Measurements from ENCODE around the gene SKOR2. TPM values are rescaled to one million over a fixed set of nuclear protein-coding genes. Genes with fewer than 3 reads are reported as not detected.

SKOR2 gene
- total RNA-seq, 2 experiments from 2014 or later, result not detected

DNA sequence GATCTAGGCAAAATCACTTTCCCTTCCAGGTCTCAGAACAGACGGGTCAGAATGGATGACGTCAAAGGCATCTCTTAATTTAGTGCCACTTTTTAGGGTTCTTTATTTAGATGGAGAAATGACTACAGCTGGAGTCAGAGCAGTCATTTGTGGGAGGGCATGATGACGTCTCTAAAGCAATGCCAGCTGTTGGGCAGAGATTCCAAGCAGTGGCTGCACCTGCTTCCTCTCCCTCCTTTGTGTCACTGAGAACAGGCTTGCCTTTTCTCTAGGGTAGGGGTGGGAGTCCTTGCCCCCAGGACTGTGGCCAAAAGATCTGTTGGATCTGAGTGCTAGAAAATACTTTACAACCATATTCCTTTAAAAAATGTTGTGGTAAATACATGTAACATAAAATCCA lies 28.7 kb upstream of the SKOR2 start:
- H3K36me3 Mint-ChIP-seq (ENCODE audit: low read depth), result no peaks in the 10 kb centered on the region
- no peak overlapping the region for H3K27ac ChIP-seq (ENCODE audit: low read depth in 1 of 2, low read length in 2 of 2)
- no peaks in the 10 kb centered on the region for H3K36me3 ChIP-seq (ENCODE audit: insufficient read depth, low read length)
- no peaks in the 10 kb centered on the region for H3K4me1 Mint-ChIP-seq (ENCODE audit: low read depth)
- H3K9me3 ChIP-seq (ENCODE audit: control insufficient read depth in 1 of 2, insufficient read depth in 1 of 2, low read length in 2 of 2), result no peaks in the 10 kb centered on the region
- no peaks in the 10 kb centered on the region for H3K9me3 Mint-ChIP-seq
- peaks cover 0 to 4% of the 10 kb centered on the region in 2 experiments for H3K27me3 ChIP-seq (ENCODE audit: control insufficient read depth in 1 of 2, insufficient read depth in 2 of 2, low read length in 2 of 2)
- ChIA-PET CTCF (no interaction called here), POLR2A (no interaction called here)
- TF ChIP-seq, protein P1, sequence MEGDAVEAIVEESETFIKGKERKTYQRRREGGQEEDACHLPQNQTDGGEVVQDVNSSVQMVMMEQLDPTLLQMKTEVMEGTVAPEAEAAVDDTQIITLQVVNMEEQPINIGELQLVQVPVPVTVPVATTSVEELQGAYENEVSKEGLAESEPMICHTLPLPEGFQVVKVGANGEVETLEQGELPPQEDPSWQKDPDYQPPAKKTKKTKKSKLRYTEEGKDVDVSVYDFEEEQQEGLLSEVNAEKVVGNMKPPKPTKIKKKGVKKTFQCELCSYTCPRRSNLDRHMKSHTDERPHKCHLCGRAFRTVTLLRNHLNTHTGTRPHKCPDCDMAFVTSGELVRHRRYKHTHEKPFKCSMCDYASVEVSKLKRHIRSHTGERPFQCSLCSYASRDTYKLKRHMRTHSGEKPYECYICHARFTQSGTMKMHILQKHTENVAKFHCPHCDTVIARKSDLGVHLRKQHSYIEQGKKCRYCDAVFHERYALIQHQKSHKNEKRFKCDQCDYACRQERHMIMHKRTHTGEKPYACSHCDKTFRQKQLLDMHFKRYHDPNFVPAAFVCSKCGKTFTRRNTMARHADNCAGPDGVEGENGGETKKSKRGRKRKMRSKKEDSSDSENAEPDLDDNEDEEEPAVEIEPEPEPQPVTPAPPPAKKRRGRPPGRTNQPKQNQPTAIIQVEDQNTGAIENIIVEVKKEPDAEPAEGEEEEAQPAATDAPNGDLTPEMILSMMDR (IDR thresholded peaks at IDR 0.05), result no peak
- DNase-seq, result no peak
- H3K4me3 ChIP-seq (ENCODE audit: low read length), result no peak overlapping the region
- peaks cover 50% of the 10 kb centered on the region for H3K27me3 Mint-ChIP-seq
- H3K4me1 ChIP-seq (ENCODE audit: insufficient read depth, low read length), result no peaks in the 10 kb centered on the region
- ATAC-seq (ENCODE audit: poor library complexity), result no peak
- intact Hi-C loops (cut with DNase I, micrococcal nuclease), result no loop called here
- no peak overlapping the region for H3K4me3 Mint-ChIP-seq
- H3K27ac Mint-ChIP-seq, result no peak overlapping the region

DNA sequence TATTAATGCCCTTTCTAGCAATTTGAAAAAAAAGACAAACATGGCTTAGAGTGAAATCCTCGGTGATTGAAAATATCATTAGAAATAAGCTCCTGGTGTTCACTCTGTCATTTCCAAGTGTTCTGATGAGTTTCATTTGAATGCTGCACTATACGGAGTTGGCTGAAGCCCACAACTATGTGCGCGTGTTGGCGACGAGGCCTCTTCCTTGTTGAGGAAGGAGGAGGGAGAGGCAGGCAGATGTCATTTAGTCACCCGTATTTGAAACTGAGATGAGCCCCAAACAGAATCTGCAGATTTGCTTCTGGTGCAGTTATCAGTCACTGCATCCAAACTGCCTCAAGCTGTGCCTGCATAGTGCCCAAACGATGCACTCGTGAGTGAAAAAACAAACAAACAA lies 23.5 kb upstream of the SKOR2 start:
- CTCF ChIA-PET, result no interaction called here
- Mint-ChIP-seq H3K9me3 (no peaks in the 10 kb centered on the region), H3K4me1 (ENCODE audit: low read depth) (no peaks in the 10 kb centered on the region), H3K27ac (no peak overlapping the region), H3K4me3 (no peak overlapping the region), H3K27me3 (peaks cover 57% of the 10 kb centered on the region), H3K36me3 (ENCODE audit: low read depth) (no peaks in the 10 kb centered on the region)
- TF ChIP-seq, protein P1 (IDR thresholded peaks at IDR 0.05), result no peak
- Histone ChIP-seq H3K9me3 (ENCODE audit: control insufficient read depth in 1 of 2, insufficient read depth in 1 of 2, low read length in 2 of 2) (no peaks in the 10 kb centered on the region), H3K27me3 (ENCODE audit: control insufficient read depth in 1 of 2, insufficient read depth in 2 of 2, low read length in 2 of 2) (peaks cover 0 to 14% of the 10 kb centered on the region in 2 experiments), H3K4me3 (ENCODE audit: low read length) (no peak overlapping the region), H3K4me1 (ENCODE audit: insufficient read depth, low read length) (no peaks in the 10 kb centered on the region), H3K27ac (ENCODE audit: low read depth in 1 of 2, low read length in 2 of 2) (no peak overlapping the region), H3K36me3 (ENCODE audit: insufficient read depth, low read length) (no peaks in the 10 kb centered on the region)
- ATAC-seq (ENCODE audit: poor library complexity) (no peak), DNase-seq (no peak)
- intact Hi-C loops (cut with DNase I, micrococcal nuclease), result no loop called here
- POLR2A ChIA-PET, result no interaction called here

DNA sequence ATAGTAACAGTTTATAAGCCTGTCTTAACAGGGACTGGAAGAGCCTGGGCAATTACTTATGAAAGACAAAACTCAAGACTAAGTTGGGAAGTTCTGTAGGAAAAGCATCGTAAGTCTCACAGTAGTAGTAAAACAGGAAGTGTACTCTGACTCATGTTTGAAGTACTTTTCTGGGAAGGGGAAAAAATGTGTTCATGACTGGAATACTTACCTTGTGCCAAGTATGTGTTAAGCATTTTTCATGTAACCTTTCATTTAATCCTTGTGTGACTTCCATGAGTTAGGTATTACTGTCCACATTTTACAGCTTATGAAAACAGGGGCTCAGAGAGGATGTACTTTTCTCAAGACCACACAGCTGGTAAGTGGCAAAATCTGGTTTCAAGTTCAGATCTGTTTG lies 13.7 kb upstream of the SKOR2 start:
- TF ChIP-seq, protein P1 (IDR thresholded peaks at IDR 0.05), result no peak
- ATAC-seq (ENCODE audit: poor library complexity), result no peak

More for the DNA sequence above, 13.7 kb upstream of the SKOR2 start:
- Histone ChIP-seq H3K27me3 (ENCODE audit: control insufficient read depth in 1 of 2, insufficient read depth in 2 of 2, low read length in 2 of 2) (peaks cover 42 to 70% of the 10 kb centered on the region in 2 experiments), H3K36me3 (ENCODE audit: insufficient read depth, low read length) (no peaks in the 10 kb centered on the region), H3K27ac (ENCODE audit: low read depth in 1 of 2, low read length in 2 of 2) (no peak overlapping the region), H3K4me3 (ENCODE audit: low read length) (no peak overlapping the region), H3K9me3 (ENCODE audit: control insufficient read depth in 1 of 2, insufficient read depth in 1 of 2, low read length in 2 of 2) (peaks cover 0 to 37% of the 10 kb centered on the region in 2 experiments), H3K4me1 (ENCODE audit: insufficient read depth, low read length) (peaks cover 4% of the 10 kb centered on the region)
- intact Hi-C loops (cut with DNase I, micrococcal nuclease), result no loop called here
- ChIA-PET CTCF (no interaction called here), POLR2A (no interaction called here)
- no peak for DNase-seq
- H3K4me1 Mint-ChIP-seq (ENCODE audit: low read depth), result peaks cover 8% of the 10 kb centered on the region
- no peaks in the 10 kb centered on the region for H3K9me3 Mint-ChIP-seq
- no peak overlapping the region for H3K27ac Mint-ChIP-seq
- H3K4me3 Mint-ChIP-seq, result no peak overlapping the region
- H3K36me3 Mint-ChIP-seq (ENCODE audit: low read depth), result no peaks in the 10 kb centered on the region
- peaks cover 91% of the 10 kb centered on the region for H3K27me3 Mint-ChIP-seq

Data from CD4-positive, alpha-beta T cell (primary cell).